K562 (cell line): ENCODE measurements around the gene ZNF43. TPM values are rescaled to one million over a fixed set of nuclear protein-coding genes. Genes with fewer than 3 reads are reported as not detected.

ENCODE experiments used
- ATAC-seq: fragments of 200-7000 bp; cut with Tn5 transposase; 3 replicates; pipeline ENCODE4 v1.9.1; 2020; ENCODE audit warnings: moderate library complexity
- BruUV-seq: library from RNA; stranded (reverse); fragments of 400-500 nt; replicated peaks from 2 replicates; lab custom pipeline; 2021; lab: Mats Ljungman, UMichigan
- CTCF ChIA-PET: fragments of 300-600 bp; formaldehyde crosslinking; extraction: SDS; loops from one replicate; lab custom pipeline; 2021; ENCODE audit warnings: low intra/inter-chr PET ratio; lab: Yijun Ruan, JAX
- POLR2A ChIA-PET: fragments of 300-600, 350-650 bp; sonication (Branson Sonifier 250); formaldehyde crosslinking; extraction: SDS; loops from one replicate; lab custom pipeline; 2021; ENCODE audit warnings: antibody characterized with exemption, inconsistent platforms; lab: Yijun Ruan, JAX
- DNase-seq, 4 experiments: peaks; one replicate each; pipeline versions ENCODE4 v3.0.0 to v3.0.0-alpha.2; 2011 to 2018; ENCODE audit warnings: low spot score in 3 of 4, mixed read lengths in 3 of 4; ENCODE audit errors: extremely low read depth in 1 of 4
- FAIRE-seq: peaks from 2 replicates; lab custom pipeline; 2011; peaks lifted over from hg19 to GRCh38; lab: Jason Lieb, UNC
- H2AFZ ChIP-seq: 2 replicates; pipeline ENCODE4 v1.6.0; 2011; ENCODE audit warnings: low read depth, low read length, control low read depth, inconsistent platforms
- H3K27ac ChIP-seq: fragments of 200-600 bp; 3 replicates; pipeline ENCODE4 v1.8.0; 2011; ENCODE audit warnings: low read depth, mild to moderate bottlenecking, control low read depth, inconsistent platforms, low read length, moderate library complexity, mixed read lengths; ENCODE audit errors: extremely low read depth
- H3K27me3 ChIP-seq, 2 experiments: fragments of 300-600 bp in 1 of 2; 2 replicates in 1 of 2; 3 replicates in 1 of 2; pipeline versions ENCODE4 v1.6.0 to v1.8.0; 2011; ENCODE audit warnings: inconsistent platforms in 2 of 2, low read length in 2 of 2, mild to moderate bottlenecking in 1 of 2, mixed read lengths in 1 of 2, moderate library complexity in 1 of 2; ENCODE audit not compliant: control insufficient read depth in 2 of 2, insufficient read depth in 2 of 2
- H3K36me3 ChIP-seq: fragments of 300-600 bp; 3 replicates; pipeline ENCODE4 v1.8.0; 2011; ENCODE audit warnings: mild to moderate bottlenecking, low read length, inconsistent platforms; ENCODE audit not compliant: control insufficient read depth, insufficient read depth
- H3K4me1 ChIP-seq, 2 experiments: fragments of 200-600 bp in 1 of 2; replicated peaks in 1 of 2; 2 replicates in 1 of 2; 3 replicates in 1 of 2; pipeline versions ENCODE4 v1.5.1 to v1.8.0; 2011; ENCODE audit warnings: inconsistent platforms in 2 of 2, low read length in 2 of 2, mild to moderate bottlenecking in 1 of 2, mixed read lengths in 1 of 2, moderate library complexity in 1 of 2; ENCODE audit not compliant: control insufficient read depth in 2 of 2, insufficient read depth in 2 of 2
- H3K4me2 ChIP-seq: 2 replicates; pipeline ENCODE4 v1.6.1; 2011; ENCODE audit warnings: low read length, control low read depth, inconsistent platforms, mixed read lengths; ENCODE audit not compliant: insufficient read depth
- H3K4me3 ChIP-seq: fragments of 200-600 bp; sonication (generic), shearing (Covaris generic); 2 replicates; pipeline ENCODE4 v1.5.1; 2016; ENCODE audit warnings: control low read depth, inconsistent platforms
- H3K79me2 ChIP-seq: fragments of 200-600 bp; 3 replicates; pipeline ENCODE4 v1.8.0; 2011; ENCODE audit warnings: low read length, inconsistent platforms; ENCODE audit not compliant: control insufficient read depth, insufficient read depth
- H3K9ac ChIP-seq, 2 experiments: 2 replicates each; pipeline versions ENCODE4 v1.6.0 to v1.6.1; 2011; ENCODE audit warnings: low read depth in 2 of 2, low read length in 2 of 2, control low read depth in 1 of 2, inconsistent platforms in 1 of 2, mild to moderate bottlenecking in 1 of 2, mixed read lengths in 1 of 2; ENCODE audit not compliant: insufficient read depth in 1 of 2
- H3K9me1 ChIP-seq: one replicate; pipeline ENCODE4 v1.6.0; 2011; ENCODE audit warnings: inconsistent platforms, mild to moderate bottlenecking, low read length, moderate library complexity; ENCODE audit not compliant: control insufficient read depth, insufficient read depth
- H3K9me3 ChIP-seq: replicated peaks from 2 replicates; pipeline ENCODE4 v1.5.1; 2011; ENCODE audit warnings: low read depth, low read length, inconsistent platforms; ENCODE audit not compliant: control insufficient read depth, insufficient read depth
- H4K20me1 ChIP-seq: replicated peaks from 2 replicates; pipeline ENCODE4 v1.6.1; 2011; ENCODE audit warnings: low read length, inconsistent platforms, mixed read lengths; ENCODE audit not compliant: control insufficient read depth, insufficient read depth
- MAFG ChIP-seq: fragments of 450-650 bp; conservative IDR thresholded peaks from 2 replicates; pipeline ENCODE4 v1.6.1; 2016; ENCODE audit warnings: missing genetic modification characterization, missing compliant biosample characterization
- SAP30 ChIP-seq: fragments of 200-600 bp; sonication (generic); IDR thresholded peaks from 2 replicates; pipeline ENCODE4 v1.6.1; 2012; ENCODE audit warnings: borderline replicate concordance, low read depth, mild to moderate bottlenecking, moderate library complexity, low read length, control low read depth, inconsistent platforms; ENCODE audit not compliant: insufficient read depth, poor library complexity, severe bottlenecking
- ZNF75A ChIP-seq: fragments of 450-650 bp; formaldehyde crosslinking; IDR thresholded peaks from 2 replicates; pipeline ENCODE4 v1.4.0; 2020; ENCODE audit warnings: mild to moderate bottlenecking
- WGBS: fragments of 100-300 bp; shearing (Covaris generic); methylation state at CpG from one replicate; pipeline ENCODE4 v1.1.6; 2016; ENCODE audit warnings: low coverage, mixed read lengths; ENCODE audit not compliant: insufficient coverage; ENCODE audit errors: missing lambda C conversion rate; 5-methylcytosine and 5-hydroxymethylcytosine counted together
- in situ Hi-C: fragments of 300-500 bp; cut with MboI; formaldehyde crosslinking; loops from 4 replicates; pipeline ENCODE4 v1.15.0; 2018; ENCODE audit warnings: inconsistent platforms, mixed read lengths
- intact Hi-C: fragments of 100-400 bp; cut with micrococcal nuclease; formaldehyde crosslinking; loops from 2 replicates; pipeline ENCODE4 v1.14.2; 2022
- polyA plus RNA-seq, 8 experiments: library from polyadenylated mRNA; depleted of rRNA in 4 of 8; stranded (reverse) in 5 of 8; unstranded in 3 of 8; fragments of >200 nt; fragmentation: Nextera tagmentation in 2 of 8; fragmentation: Illumina TruSeq in 1 of 8; extraction: Ambion mirVana in 2 of 8; extraction: Trizol in 1 of 8; gene quantifications; 2 replicates each; pipeline versions ENCODE4 v1.2.1 to v1.2.3, GENCODE V29; 2011 to 2014; ENCODE audit warnings: inconsistent platforms in 1 of 8, missing spikeins in 1 of 8
- total RNA-seq, 7 experiments: library from RNA; depleted of rRNA in 6 of 7; stranded (reverse); fragments of >200 nt in 6 of 7; fragmentation: Illumina TruSeq in 2 of 7; extraction: Trizol in 2 of 7; gene quantifications; 2 replicates each; pipeline versions ENCODE4 v1.2.1 to v1.2.3, GENCODE V29; 2011 to 2021; ENCODE audit warnings: low replicate concordance in 1 of 7
- TF ChIP-seq, protein P1 (sequence below), 3 experiments: IDR thresholded peaks in 2 of 3; conservative IDR thresholded peaks in 1 of 3; 2 replicates each; pipeline ENCODE4 v1.5.1; 2011 to 2012; ENCODE audit warnings: low read length in 3 of 3, mild to moderate bottlenecking in 3 of 3, control low read depth in 2 of 3, improper control_type of control experiment in 1 of 3, inconsistent platforms in 1 of 3, low read depth in 1 of 3, mixed read lengths in 1 of 3, moderate library complexity in 1 of 3; ENCODE audit not compliant: insufficient read depth in 2 of 3

ZNF43 gene
- total and polyA plus RNA-seq, 9 of the 15 experiments (the other 6 are each of a cell fraction or from before 2014, with no cell fraction given), result 3.6 to 18.6 (median 9.2) TPM

DNA sequence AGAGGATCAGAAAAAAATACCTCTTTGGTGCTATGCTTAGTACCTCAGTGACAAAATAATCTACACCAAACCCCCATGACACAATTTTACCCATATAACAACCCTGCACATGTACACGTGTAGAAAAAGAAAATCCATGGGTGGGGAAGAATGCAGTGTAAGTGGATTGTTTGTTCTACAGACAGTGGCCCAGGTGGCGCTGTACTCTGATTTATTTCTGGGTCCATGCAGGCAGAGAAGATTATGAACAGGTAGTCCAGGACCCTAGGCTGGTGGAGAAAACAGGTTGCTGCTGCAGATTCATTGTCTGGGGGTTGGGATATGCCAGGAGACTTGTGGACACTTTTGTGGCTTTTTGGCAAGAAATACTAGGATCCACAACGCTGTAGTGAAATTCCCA is 77.7 kb downstream of the ZNF43 start:
- no peaks in the 10 kb centered on the region for H3K4me1 ChIP-seq
- H4K20me1 ChIP-seq, result no peaks in the 10 kb centered on the region
- no peak overlapping the region for H3K4me3 ChIP-seq
- no peak overlapping the region for H3K27ac ChIP-seq
- H3K9me3 ChIP-seq, result no peaks in the 10 kb centered on the region; the same call in 1 of the 2 replicates
- no peak overlapping the region for H3K4me2 ChIP-seq
- TF ChIP-seq MAFG (tag), result no peak
- TF ChIP-seq ZNF75A (CRISPR knock-in tag), result no peak
- no peak for TF ChIP-seq SAP30
- TF ChIP-seq, protein P1, sequence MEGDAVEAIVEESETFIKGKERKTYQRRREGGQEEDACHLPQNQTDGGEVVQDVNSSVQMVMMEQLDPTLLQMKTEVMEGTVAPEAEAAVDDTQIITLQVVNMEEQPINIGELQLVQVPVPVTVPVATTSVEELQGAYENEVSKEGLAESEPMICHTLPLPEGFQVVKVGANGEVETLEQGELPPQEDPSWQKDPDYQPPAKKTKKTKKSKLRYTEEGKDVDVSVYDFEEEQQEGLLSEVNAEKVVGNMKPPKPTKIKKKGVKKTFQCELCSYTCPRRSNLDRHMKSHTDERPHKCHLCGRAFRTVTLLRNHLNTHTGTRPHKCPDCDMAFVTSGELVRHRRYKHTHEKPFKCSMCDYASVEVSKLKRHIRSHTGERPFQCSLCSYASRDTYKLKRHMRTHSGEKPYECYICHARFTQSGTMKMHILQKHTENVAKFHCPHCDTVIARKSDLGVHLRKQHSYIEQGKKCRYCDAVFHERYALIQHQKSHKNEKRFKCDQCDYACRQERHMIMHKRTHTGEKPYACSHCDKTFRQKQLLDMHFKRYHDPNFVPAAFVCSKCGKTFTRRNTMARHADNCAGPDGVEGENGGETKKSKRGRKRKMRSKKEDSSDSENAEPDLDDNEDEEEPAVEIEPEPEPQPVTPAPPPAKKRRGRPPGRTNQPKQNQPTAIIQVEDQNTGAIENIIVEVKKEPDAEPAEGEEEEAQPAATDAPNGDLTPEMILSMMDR (IDR thresholded peaks at IDR 0.05 in 2 of 3, conservative IDR thresholded peaks at IDR 0.05 in 1 of 3; ENCODE audit: insufficient read depth in 2 of 3, low read depth in 1 of 3, low read length in 3 of 3), result 0 out of 6 replicates have a peak, but pooled peaks of 1 of the 3 experiments have one; percentile 20
- H2AFZ ChIP-seq, result no peak overlapping the region
- peaks cover 56% of the 10 kb centered on the region for H3K79me2 ChIP-seq
- WGBS, result 76% methylated on average over 3 of the region's 3 CpGs
- in situ Hi-C loops (no loop called here), intact Hi-C loops (no loop called here)
- no peak for FAIRE-seq
- peaks cover 72% of the 10 kb centered on the region for H3K36me3 ChIP-seq
- DNase-seq, result no peak
- H3K9me1 ChIP-seq, result no peaks in the 10 kb centered on the region
- no peaks in the 10 kb centered on the region for H3K27me3 ChIP-seq
- BruUV-seq, result no TSS peak
- H3K9ac ChIP-seq, result no peak overlapping the region
- ChIA-PET POLR2A (interaction anchor here (1.7 kb wide), 1 partner anchor 9 kb away, joined by 9 read pairs; the partner anchor contains the start of gene ZNF100), CTCF (no interaction called here)
- ATAC-seq, result peak; percentile 65
